Measurements from ENCODE around the gene CCDC47.

DNA sequence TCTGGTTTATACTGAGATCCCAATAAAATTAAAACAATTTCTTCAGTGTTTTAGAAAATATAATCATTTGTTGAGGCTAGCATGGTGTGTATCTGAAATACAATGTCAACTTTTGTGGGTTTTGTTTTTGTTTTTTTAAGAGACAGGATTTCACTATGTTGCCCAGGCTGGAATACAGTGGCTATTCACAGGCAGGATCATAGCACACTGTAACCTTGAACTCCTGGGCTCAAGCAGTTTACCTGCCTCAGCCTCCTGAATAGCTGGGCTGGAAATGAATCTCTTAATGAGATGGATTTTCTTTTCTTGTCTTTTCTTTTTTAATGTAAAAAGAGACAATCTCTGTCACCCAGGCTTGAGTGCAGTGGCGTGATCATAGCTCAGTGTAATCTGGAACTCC is 12.7 kb upstream of the CCDC47 start:
- TF ChIP-seq, protein P1, sequence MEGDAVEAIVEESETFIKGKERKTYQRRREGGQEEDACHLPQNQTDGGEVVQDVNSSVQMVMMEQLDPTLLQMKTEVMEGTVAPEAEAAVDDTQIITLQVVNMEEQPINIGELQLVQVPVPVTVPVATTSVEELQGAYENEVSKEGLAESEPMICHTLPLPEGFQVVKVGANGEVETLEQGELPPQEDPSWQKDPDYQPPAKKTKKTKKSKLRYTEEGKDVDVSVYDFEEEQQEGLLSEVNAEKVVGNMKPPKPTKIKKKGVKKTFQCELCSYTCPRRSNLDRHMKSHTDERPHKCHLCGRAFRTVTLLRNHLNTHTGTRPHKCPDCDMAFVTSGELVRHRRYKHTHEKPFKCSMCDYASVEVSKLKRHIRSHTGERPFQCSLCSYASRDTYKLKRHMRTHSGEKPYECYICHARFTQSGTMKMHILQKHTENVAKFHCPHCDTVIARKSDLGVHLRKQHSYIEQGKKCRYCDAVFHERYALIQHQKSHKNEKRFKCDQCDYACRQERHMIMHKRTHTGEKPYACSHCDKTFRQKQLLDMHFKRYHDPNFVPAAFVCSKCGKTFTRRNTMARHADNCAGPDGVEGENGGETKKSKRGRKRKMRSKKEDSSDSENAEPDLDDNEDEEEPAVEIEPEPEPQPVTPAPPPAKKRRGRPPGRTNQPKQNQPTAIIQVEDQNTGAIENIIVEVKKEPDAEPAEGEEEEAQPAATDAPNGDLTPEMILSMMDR (conservative IDR thresholded peaks at IDR 0.05), result no peak
- TF ChIP-seq ZFX (IDR thresholded peaks at IDR 0.05), result no peak
